ENCODE data around the gene SRP14. TPM values are rescaled to one million over a fixed set of nuclear protein-coding genes. Genes with fewer than 3 reads are reported as not detected.

Gene SRP14
- polyA plus RNA-seq, 2 of the 4 experiments (the other 2 are of a cell fraction) = 306 to 374 TPM

DNA sequence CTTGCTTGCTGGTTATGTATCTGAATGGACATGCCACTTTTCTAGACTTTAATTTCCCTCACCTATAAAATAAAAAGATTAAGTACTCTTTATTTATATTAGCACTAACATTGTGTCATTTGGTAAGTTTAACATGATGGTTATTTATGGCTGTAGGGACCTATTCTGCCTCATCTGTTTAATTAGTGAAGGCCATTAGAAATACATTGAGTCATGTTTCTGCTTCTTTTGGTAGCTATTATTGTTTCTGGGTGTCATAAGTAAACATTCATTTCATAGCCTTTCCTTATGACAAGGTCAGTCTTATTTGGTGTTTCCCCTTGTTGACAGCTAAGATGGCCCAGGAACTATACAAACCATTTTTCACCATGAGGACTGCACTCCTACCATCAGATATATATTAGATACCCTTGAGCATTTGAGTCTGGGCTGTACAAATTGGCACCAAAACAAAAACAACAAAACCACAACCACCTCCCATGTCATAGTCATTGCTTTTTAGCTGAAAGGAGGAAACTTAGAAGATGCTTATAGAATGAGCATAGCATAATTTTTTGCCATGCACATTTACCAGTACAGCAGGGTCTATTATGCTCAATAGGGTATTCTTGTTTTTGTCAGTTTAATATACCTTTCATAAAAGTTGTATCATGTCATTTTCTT lies 39.3 kb downstream of the SRP14 start:
- Histone ChIP-seq H3K27ac (no peak overlapping the region), H3K4me2 (no peak overlapping the region), H3K4me3 (no peak overlapping the region), H3K9me3 (no peaks in the 10 kb centered on the region), H3K4me1 (peaks cover 25% of the 10 kb centered on the region)
- TF ChIP-seq KDM1A (IDR thresholded peaks at IDR 0.05; ENCODE audit: low read depth) = no peak
- TF ChIP-seq HOXA7 (CRISPR knock-in tag; IDR thresholded peaks at IDR 0.05) = no peak
- no peak for TF ChIP-seq TFCP2L1 (CRISPR knock-in tag; IDR thresholded peaks at IDR 0.05)
- TF ChIP-seq, protein P1, sequence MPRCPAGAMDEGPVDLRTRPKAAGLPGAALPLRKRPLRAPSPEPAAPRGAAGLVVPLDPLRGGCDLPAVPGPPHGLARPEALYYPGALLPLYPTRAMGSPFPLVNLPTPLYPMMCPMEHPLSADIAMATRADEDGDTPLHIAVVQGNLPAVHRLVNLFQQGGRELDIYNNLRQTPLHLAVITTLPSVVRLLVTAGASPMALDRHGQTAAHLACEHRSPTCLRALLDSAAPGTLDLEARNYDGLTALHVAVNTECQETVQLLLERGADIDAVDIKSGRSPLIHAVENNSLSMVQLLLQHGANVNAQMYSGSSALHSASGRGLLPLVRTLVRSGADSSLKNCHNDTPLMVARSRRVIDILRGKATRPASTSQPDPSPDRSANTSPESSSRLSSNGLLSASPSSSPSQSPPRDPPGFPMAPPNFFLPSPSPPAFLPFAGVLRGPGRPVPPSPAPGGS (IDR thresholded peaks at IDR 0.05) = no peak
- no peak for TF ChIP-seq ZNF302 (CRISPR knock-in tag; IDR thresholded peaks at IDR 0.05)
- no peak for TF ChIP-seq RARB (CRISPR knock-in tag; IDR thresholded peaks at IDR 0.05)
- no peak for TF ChIP-seq FOSB (CRISPR knock-in tag; IDR thresholded peaks at IDR 0.05)
- TF ChIP-seq JUNB (IDR thresholded peaks at IDR 0.05) = no peak
- ChIA-PET POLR2A (no interaction called here), CTCF (no interaction called here)
- DNase-seq (ENCODE audit: low read depth in 1 of 2, low spot score in 1 of 2) = no peak
- no peak for FAIRE-seq
- ATAC-seq = no peak

DNA sequence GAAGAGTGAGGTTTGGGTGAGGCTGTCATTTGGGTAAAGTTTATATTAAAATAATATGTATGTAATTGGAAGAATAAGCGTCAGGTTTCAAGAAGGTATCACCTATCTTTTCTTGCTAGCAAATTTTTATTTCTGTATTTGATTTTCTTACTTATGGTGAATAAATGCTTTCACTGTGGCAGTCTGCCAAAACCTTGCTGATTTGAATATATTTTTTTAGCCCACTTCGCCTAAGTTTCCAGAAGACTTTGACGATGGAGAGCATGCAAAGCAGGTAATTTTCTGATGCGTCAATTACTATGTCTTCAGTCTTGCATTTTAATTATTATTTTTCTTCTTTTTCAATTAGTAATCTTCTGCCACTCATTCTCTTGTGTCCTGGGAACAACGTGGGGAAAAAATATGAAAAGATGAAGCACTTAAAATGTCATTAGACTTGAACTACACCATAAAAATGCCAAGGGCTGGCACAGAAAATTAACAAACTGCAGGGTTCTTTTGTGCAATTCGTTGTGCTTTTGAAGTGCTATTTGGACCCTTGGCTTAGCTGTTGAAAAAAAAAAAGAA lies 40.4 kb downstream of the SRP14 start:
- CTCF ChIA-PET = no interaction called here
- Histone ChIP-seq H3K27ac (no peak overlapping the region), H3K4me1 (peaks cover 23% of the 10 kb centered on the region), H3K4me2 (no peak overlapping the region), H3K9me3 (no peaks in the 10 kb centered on the region), H3K4me3 (no peak overlapping the region)
- WGBS (ENCODE audit: missing lambda C conversion rate) = 83% methylated on average over 6 of the region's 6 CpGs
- FAIRE-seq (no peak), DNase-seq (ENCODE audit: low read depth in 1 of 2, low spot score in 1 of 2) (no peak), ATAC-seq (no peak)
- POLR2A ChIA-PET = no interaction called here
- TF ChIP-seq SREBF2 (IDR thresholded peaks at IDR 0.05) (no peak), NFE2L2 (conservative IDR thresholded peaks at IDR 0.05; ENCODE audit: low read length) (no peak), EP300 (IDR thresholded peaks at IDR 0.05) (no peak), RNF2 (IDR thresholded peaks at IDR 0.05; ENCODE audit: borderline replicate concordance, low read depth) (no peak), CHD4 (IDR thresholded peaks at IDR 0.05; ENCODE audit: borderline replicate concordance) (no peak), ELK1 (IDR thresholded peaks at IDR 0.05; ENCODE audit: low read depth, low read length) (no peak)
- TF ChIP-seq, protein P2, sequence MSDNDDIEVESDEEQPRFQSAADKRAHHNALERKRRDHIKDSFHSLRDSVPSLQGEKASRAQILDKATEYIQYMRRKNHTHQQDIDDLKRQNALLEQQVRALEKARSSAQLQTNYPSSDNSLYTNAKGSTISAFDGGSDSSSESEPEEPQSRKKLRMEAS (IDR thresholded peaks at IDR 0.05) = no peak

DNA sequence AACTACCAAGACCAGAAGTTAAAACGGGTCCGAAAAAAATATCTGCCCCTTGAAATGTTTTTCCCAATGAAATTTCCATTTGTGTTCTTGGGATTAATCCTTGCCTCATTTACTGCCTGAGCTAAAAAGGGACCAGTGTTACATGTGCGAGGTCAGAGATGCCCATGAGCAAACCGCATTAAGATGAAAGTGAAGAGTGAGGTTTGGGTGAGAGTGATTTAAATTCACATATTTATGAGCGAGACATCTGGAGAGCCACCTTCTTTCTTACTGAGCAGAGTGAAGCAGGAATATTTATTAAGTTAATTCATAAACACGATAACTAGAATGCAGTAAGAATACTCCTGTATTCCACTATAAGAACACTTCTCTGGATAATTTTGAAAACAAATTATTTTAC lies 41.3 kb downstream of the SRP14 start:
- CTCF ChIA-PET = no interaction called here
- POLR2A ChIA-PET = interaction anchor here (0.6 kb wide), 1 partner anchor 225 kb away, joined by 3 read pairs; no protein-coding TSS in a partner anchor
- Histone ChIP-seq H3K27ac (no peak overlapping the region), H3K4me3 (no peak overlapping the region), H3K4me1 (peaks cover 14% of the 10 kb centered on the region), H3K4me2 (no peak overlapping the region), H3K9me3 (no peaks in the 10 kb centered on the region)
- DNase-seq (ENCODE audit: low read depth in 1 of 2, low spot score in 1 of 2) (no peak), FAIRE-seq (no peak), ATAC-seq (no peak)
- 94% methylated on average over 6 of the region's 6 CpGs for WGBS (ENCODE audit: missing lambda C conversion rate)
- no peak for TF ChIP-seq NPAS2 (CRISPR knock-in tag; IDR thresholded peaks at IDR 0.05; ENCODE audit: borderline replicate concordance)
- TF ChIP-seq CHD2 (IDR thresholded peaks at IDR 0.05; ENCODE audit: low read length, partially characterized antibody) = no peak
- TF ChIP-seq BHLHE40 (IDR thresholded peaks at IDR 0.05; ENCODE audit: low read depth, low read length) = no peak
- no peak for TF ChIP-seq HES2 (IDR thresholded peaks at IDR 0.05)
- TF ChIP-seq ZNF302 (CRISPR knock-in tag; IDR thresholded peaks at IDR 0.05) = no peak
- TF ChIP-seq ESRRA (IDR thresholded peaks at IDR 0.05; ENCODE audit: borderline replicate concordance, low read length) = no peak
- TF ChIP-seq HOXB5 (CRISPR knock-in tag; IDR thresholded peaks at IDR 0.05) = no peak
- TF ChIP-seq POLR2AphosphoS2 (conservative IDR thresholded peaks at IDR 0.05; ENCODE audit: low read length) = no peak
- no peak for TF ChIP-seq CBX8 (IDR thresholded peaks at IDR 0.05)
- no peak for TF ChIP-seq KDM5A (IDR thresholded peaks at IDR 0.05)

Data from A549 (cell line).